SK-N-MC (cell line): ENCODE measurements around the gene NUBPL.

Source experiments
- FOXP2 ChIP-seq: optimal IDR thresholded peaks from 2 replicates; pipeline ENCODE3; 2011; ENCODE audit warnings: mild to moderate bottlenecking, moderate library complexity; ENCODE audit not compliant: insufficient read depth; ENCODE audit errors: extremely low read length, control extremely low read depth
- POLR2AphosphoS5 ChIP-seq: IDR thresholded peaks from 2 replicates; pipeline ENCODE4 v1.6.1; 2012; ENCODE audit warnings: mild to moderate bottlenecking, low read depth, low read length, borderline replicate concordance

GRCh38 chr14:31544816-31545215 is 16.4 kb upstream of the NUBPL start:
- TF ChIP-seq POLR2AphosphoS5 (no peak), FOXP2 (no peak)
